ENCODE measurements around the gene AMPD3. TPM values are rescaled to one million over a fixed set of nuclear protein-coding genes. Genes with fewer than 3 reads are reported as not detected.

The AMPD3 gene
- total RNA-seq, 1 donor from 2014 or later: 2.2 TPM

- Mint-ChIP-seq H3K9me3 (ENCODE audit: low read depth) (peaks cover 4% of the 10 kb centered on the region), H3K27me3 (ENCODE audit: low read depth) (no peaks in the 10 kb centered on the region), H3K36me3 (ENCODE audit: low read depth) (peaks cover 8% of the 10 kb centered on the region), H3K4me3 (ENCODE audit: unreplicated experiment) (no peak overlapping the region), H3K27ac (ENCODE audit: unreplicated experiment) (no peak overlapping the region), H3K4me1 (ENCODE audit: low read depth) (peaks cover 13% of the 10 kb centered on the region)
- TF ChIP-seq CTCF (IDR thresholded peaks at IDR 0.05): no peak
- no peak for DNase-seq (ENCODE audit: low spot score)
Observed at GRCh38 chr11:10494636-10495463, 39.8 kb downstream of the AMPD3 start.

- H3K4me3 Mint-ChIP-seq (ENCODE audit: unreplicated experiment): no peak overlapping the region
Observed at GRCh38 chr11:10495464-10495786, 40.4 kb downstream of the AMPD3 start.

GRCh38 chr11:10496296-10496936 is 41.4 kb downstream of the AMPD3 start:
- Mint-ChIP-seq H3K27ac (ENCODE audit: unreplicated experiment) (no peak overlapping the region), H3K4me1 (ENCODE audit: low read depth) (no peaks in the 10 kb centered on the region), H3K27me3 (ENCODE audit: low read depth) (no peaks in the 10 kb centered on the region), H3K4me3 (ENCODE audit: unreplicated experiment) (no peak overlapping the region), H3K9me3 (ENCODE audit: low read depth) (peaks cover 4% of the 10 kb centered on the region), H3K36me3 (ENCODE audit: low read depth) (peaks cover 8% of the 10 kb centered on the region)
- DNase-seq (ENCODE audit: low spot score): no peak
- no peak for TF ChIP-seq CTCF (IDR thresholded peaks at IDR 0.05)

More at GRCh38 chr11:10495464-10495786, 40.4 kb downstream of the AMPD3 start:
- Mint-ChIP-seq H3K9me3 (ENCODE audit: low read depth) (peaks cover 4% of the 10 kb centered on the region), H3K27ac (ENCODE audit: unreplicated experiment) (no peak overlapping the region), H3K4me1 (ENCODE audit: low read depth) (peaks cover 8% of the 10 kb centered on the region), H3K27me3 (ENCODE audit: low read depth) (no peaks in the 10 kb centered on the region), H3K36me3 (ENCODE audit: low read depth) (peaks cover 8% of the 10 kb centered on the region)
- TF ChIP-seq CTCF (IDR thresholded peaks at IDR 0.05): no peak
- DNase-seq (ENCODE audit: low spot score): no peak

DNA sequence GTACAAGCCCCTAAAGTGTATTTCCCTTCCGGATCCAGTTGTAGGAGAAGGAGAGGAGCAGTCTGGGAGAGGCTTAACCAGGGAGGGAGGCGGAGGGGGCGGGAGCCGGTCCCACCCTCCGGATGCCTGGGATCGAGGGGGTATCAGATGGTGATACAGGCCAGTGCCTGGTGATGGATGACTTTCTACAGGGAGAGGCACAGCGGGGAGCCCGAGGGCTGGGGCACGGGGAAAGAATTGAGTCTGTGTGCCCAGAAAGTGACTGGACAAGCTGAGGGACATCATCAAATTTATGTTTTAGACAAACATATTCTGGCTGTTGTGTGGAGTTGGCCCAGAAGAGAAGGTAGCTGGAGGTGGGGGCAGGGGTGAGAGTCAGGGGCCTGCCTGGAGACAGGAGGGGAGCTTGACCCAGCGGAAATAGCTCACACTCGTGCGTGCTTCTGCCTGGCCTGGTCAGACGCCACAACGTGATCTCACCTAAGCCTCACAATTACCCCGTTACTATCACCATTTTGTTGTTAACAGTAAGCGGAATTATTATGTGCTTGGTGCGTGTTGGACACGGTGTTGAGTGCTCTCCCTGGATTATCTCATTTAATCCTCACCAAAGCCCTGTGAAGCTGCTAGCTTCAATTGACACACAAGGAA is 42.4 kb downstream of the AMPD3 start:
- TF ChIP-seq CTCF (IDR thresholded peaks at IDR 0.05): no peak
- H3K36me3 Mint-ChIP-seq (ENCODE audit: low read depth): peaks cover 8% of the 10 kb centered on the region
- H3K9me3 Mint-ChIP-seq (ENCODE audit: low read depth): peaks cover 4% of the 10 kb centered on the region
- no peak overlapping the region for H3K27ac Mint-ChIP-seq (ENCODE audit: unreplicated experiment)
- H3K4me1 Mint-ChIP-seq (ENCODE audit: low read depth): no peaks in the 10 kb centered on the region
- no peaks in the 10 kb centered on the region for H3K27me3 Mint-ChIP-seq (ENCODE audit: low read depth)
- H3K4me3 Mint-ChIP-seq (ENCODE audit: unreplicated experiment): no peak overlapping the region
- no peak for DNase-seq (ENCODE audit: low spot score)

DNA sequence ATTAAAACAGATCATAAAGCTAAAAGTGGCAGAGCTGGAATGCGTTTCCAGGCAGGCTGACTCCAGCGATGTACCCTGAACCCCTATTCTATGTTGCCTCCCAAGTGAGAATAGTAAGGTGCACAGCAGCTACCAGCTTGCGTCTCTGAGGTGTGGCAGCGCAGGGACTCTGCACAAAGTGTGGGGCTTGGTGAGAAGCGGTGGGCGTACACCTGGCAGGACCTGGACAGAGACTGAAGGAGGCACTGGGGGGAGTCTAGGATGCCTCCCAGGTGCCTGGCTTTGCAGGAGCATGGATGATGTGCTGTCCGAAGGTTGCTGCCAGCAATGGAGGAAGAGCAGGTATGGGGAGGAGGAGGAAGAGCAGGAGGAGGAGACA is 42.9 kb downstream of the AMPD3 start:
- peaks cover 9% of the 10 kb centered on the region for H3K36me3 Mint-ChIP-seq (ENCODE audit: low read depth)
- no peak overlapping the region for H3K4me3 Mint-ChIP-seq (ENCODE audit: unreplicated experiment)
- peaks cover 4% of the 10 kb centered on the region for H3K9me3 Mint-ChIP-seq (ENCODE audit: low read depth)
- H3K4me1 Mint-ChIP-seq (ENCODE audit: low read depth): no peaks in the 10 kb centered on the region
- no peak overlapping the region for H3K27ac Mint-ChIP-seq (ENCODE audit: unreplicated experiment)
- no peaks in the 10 kb centered on the region for H3K27me3 Mint-ChIP-seq (ENCODE audit: low read depth)
- no peak for DNase-seq (ENCODE audit: low spot score)
- TF ChIP-seq CTCF (IDR thresholded peaks at IDR 0.05): no peak

Measured in chondrocyte (in vitro differentiated cells).